ENCODE data around the gene TGM5.

TGM5 gene

DNA sequence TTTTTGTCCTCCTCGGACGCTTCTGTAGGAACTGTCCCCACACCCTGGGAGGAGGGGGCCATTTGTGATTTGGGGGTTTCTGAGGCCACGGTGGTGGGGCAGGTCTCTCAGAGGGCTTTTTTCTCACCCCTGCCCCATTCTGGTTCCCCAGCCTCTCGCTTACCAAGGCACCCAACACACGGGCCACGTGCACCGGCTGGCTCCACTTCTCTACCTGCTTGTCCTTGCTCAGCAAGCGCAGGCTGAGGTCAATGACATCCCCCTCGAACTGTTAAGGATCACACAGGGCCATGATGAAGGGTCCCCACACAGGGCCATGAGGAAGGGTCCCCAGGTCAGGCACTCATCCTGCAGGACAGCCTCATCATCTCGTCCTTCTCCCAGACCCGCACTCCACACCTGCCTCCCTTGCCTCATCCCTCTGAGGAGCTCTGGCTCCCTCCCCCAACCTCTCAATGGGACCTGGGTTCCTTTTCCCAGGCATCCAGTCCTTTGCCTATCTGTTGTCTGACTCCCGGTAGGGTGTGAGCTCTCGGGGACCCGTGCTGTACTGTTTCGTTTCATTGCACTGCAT lies 56.5 kb downstream of the TGM5 start:
- TF ChIP-seq, protein P1, sequence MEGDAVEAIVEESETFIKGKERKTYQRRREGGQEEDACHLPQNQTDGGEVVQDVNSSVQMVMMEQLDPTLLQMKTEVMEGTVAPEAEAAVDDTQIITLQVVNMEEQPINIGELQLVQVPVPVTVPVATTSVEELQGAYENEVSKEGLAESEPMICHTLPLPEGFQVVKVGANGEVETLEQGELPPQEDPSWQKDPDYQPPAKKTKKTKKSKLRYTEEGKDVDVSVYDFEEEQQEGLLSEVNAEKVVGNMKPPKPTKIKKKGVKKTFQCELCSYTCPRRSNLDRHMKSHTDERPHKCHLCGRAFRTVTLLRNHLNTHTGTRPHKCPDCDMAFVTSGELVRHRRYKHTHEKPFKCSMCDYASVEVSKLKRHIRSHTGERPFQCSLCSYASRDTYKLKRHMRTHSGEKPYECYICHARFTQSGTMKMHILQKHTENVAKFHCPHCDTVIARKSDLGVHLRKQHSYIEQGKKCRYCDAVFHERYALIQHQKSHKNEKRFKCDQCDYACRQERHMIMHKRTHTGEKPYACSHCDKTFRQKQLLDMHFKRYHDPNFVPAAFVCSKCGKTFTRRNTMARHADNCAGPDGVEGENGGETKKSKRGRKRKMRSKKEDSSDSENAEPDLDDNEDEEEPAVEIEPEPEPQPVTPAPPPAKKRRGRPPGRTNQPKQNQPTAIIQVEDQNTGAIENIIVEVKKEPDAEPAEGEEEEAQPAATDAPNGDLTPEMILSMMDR (IDR thresholded peaks at IDR 0.05; ENCODE audit: low read depth, low read length) = no peak
- no peaks in the 10 kb centered on the region for H3K27me3 ChIP-seq
- H3K36me3 ChIP-seq = no peaks in the 10 kb centered on the region
- H3K4me1 ChIP-seq = peaks cover 5% of the 10 kb centered on the region
- no peak for DNase-seq
- no peaks in the 10 kb centered on the region for H3K9me3 ChIP-seq
- no peak overlapping the region for H3K4me3 ChIP-seq (ENCODE audit: low read depth, low read length)

DNA sequence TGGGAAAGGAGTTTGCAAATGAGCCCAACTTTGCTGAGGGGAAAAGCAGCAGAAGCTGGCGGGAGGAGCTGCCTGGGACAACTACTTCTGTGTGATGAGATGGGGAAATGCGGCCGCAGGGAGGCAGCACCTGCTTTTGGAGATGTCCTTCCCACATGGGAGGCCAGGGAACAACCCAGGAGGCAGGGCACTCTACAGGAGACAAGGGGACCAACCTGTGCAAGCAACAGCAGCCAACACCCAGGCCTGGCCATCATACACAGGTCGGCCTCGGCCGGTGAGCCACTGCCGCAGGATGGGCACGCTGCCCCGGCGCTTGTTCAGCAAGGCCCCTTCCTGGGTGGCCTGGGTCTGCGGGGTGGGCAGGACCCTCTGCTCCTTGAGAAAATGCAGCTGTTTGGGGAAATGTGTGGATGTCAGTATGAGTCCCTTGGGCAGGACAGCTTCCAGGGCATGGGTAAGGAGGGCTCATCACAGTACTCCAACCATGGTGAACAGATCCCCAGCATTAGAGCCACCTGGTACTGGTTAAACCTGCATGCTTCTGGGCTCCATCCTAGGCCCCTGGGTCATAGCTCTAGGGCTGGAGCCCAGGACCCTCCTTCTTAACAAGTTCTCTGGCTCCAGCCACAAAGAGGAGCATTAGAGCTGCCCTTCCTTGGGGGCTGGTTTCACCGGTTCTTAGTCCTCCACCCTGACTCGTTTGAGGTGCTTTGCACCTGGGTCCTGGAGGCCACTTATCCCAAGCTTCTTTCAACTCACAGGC lies 57.5 kb downstream of the TGM5 start:
- Histone ChIP-seq H3K27me3 (no peaks in the 10 kb centered on the region), H3K9me3 (no peaks in the 10 kb centered on the region), H3K4me3 (ENCODE audit: low read depth, low read length) (no peak overlapping the region), H3K4me1 (peaks cover 5% of the 10 kb centered on the region), H3K36me3 (no peaks in the 10 kb centered on the region)
- TF ChIP-seq, protein P1 (IDR thresholded peaks at IDR 0.05; ENCODE audit: low read depth, low read length) = no peak
- DNase-seq = no peak

DNA sequence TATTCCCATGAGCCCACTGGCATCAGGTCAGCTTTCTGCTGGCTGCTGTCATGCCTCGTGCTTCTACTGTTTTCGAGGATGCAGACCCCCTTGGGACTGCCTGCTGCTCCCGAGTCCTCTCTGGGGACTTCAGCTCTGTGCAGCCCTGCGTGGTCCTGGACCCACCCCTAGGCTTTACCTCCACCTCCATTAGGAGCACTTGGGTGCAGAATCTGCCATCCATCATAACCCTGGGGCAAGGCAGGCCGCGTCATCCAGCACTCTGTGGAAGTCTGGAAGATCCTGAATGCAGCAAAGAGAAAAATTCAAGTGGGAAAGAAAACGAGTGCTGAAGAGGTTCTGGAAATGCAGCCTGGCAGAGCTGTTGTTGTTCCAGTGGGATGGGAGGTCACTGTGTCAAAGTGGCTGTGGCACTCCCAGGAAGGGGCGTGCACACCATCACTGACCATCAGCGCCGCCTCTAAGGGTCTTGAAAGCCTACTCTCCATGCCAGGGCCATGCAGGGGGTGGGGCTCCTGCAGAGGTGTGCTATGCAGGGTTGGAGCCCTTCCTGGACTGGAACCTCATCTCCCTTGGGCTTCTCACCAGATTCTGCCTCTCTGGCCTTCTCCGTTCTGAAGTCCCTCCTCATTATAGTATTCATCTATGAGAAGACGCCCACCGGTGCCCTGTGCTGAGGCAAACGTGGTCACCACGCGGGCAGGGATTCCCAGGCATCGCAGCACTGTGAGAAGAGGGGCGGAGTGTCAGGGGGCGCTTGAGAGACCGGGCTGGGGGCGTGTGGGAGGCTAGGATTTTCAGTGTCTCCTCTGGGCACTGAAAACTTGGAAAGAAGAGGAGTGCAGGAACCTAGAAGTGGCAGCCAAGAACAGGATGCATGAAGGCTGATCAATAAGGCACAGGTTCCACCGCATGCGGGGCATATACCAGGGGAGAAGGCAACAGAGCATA lies 58.4 kb downstream of the TGM5 start:
- Histone ChIP-seq H3K4me3 (ENCODE audit: low read depth, low read length) (no peak overlapping the region), H3K4me1 (peaks cover 5% of the 10 kb centered on the region), H3K9me3 (no peaks in the 10 kb centered on the region), H3K27me3 (no peaks in the 10 kb centered on the region), H3K36me3 (no peaks in the 10 kb centered on the region)
- TF ChIP-seq, protein P1 (IDR thresholded peaks at IDR 0.05; ENCODE audit: low read depth, low read length) = no peak
- DNase-seq = peak; percentile 43

DNA sequence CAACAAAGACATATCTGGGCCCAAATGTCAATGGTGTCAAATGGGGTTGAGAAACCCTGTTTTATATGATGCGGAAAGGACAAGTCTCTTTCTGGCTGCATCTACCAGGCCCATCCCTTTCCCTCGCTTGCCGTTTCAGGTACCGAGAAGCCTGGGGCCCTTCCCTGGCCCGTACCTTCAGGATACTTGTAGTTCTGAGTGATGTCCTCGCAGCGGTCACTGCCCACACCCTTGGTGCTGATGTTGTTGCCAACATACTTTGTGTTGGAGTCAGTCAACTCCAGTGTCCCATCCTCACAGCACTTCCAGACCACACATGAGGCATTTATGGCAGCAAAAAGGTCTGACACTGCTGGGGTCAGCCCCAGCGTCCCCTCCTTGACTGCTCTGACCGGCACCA lies 59.7 kb downstream of the TGM5 start:
- no peaks in the 10 kb centered on the region for H3K4me1 ChIP-seq
- no peak overlapping the region for H3K4me3 ChIP-seq (ENCODE audit: low read depth, low read length)
- DNase-seq = no peak
- H3K36me3 ChIP-seq = no peaks in the 10 kb centered on the region
- TF ChIP-seq, protein P1 (IDR thresholded peaks at IDR 0.05; ENCODE audit: low read depth, low read length) = no peak
- no peaks in the 10 kb centered on the region for H3K27me3 ChIP-seq
- H3K9me3 ChIP-seq = no peaks in the 10 kb centered on the region

DNA sequence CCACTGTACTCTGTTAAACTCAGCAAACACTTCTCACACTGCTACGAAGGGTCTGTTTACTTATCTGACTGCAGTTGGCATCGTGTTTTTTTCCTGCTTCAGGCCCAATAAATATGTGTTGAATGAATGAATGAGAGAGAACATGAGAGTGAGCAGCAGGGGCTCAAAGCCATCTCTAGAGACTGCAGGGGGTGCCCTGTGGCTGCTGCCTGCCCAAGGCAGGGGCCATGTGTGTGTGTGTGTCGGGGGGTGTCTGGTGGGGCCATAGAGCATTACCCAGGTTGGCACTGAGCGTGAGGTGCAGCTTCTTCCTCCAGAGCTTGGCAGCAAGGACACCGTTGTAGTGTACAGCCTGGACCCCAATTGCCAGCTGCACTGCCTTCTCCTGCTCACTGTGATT lies 60.7 kb downstream of the TGM5 start:
- no peaks in the 10 kb centered on the region for H3K9me3 ChIP-seq
- H3K4me3 ChIP-seq (ENCODE audit: low read depth, low read length) = no peak overlapping the region
- no peaks in the 10 kb centered on the region for H3K27me3 ChIP-seq
- no peaks in the 10 kb centered on the region for H3K36me3 ChIP-seq
- TF ChIP-seq, protein P1 (IDR thresholded peaks at IDR 0.05; ENCODE audit: low read depth, low read length) = no peak
- H3K4me1 ChIP-seq = no peaks in the 10 kb centered on the region
- DNase-seq = no peak

Data from BE2C (cell line).